Left hindlimb (tissue), 1 donor: Measurements from ENCODE around the gene CDIPT.
"Not testable (repeated sequence)": the region's sequence is repeated elsewhere in the genome, so short reads cannot be mapped to it uniquely, and the experiment has no call there.

ENCODE experiments used
- DNase-seq: peaks from one replicate; pipeline ENCODE4 v3.0.0-alpha.2; 2018

The CDIPT gene, protein sequence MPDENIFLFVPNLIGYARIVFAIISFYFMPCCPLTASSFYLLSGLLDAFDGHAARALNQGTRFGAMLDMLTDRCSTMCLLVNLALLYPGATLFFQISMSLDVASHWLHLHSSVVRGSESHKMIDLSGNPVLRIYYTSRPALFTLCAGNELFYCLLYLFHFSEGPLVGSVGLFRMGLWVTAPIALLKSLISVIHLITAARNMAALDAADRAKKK

GRCh38 chr16:29862884-29863668 lies at the start of gene CDIPT:
CDIPT (minus strand) TSS chr16:29863226; CDS start chr16:29862857, 369 bp downstream.
- peak; percentile 94 for DNase-seq

- DNase-seq: no peak
Observed at GRCh38 chr16:29912087-29912486, 49.1 kb upstream of the CDIPT start.

GRCh38 chr16:29911676-29912010 lies 48.6 kb upstream of the CDIPT start:
- no peak for DNase-seq

DNA sequence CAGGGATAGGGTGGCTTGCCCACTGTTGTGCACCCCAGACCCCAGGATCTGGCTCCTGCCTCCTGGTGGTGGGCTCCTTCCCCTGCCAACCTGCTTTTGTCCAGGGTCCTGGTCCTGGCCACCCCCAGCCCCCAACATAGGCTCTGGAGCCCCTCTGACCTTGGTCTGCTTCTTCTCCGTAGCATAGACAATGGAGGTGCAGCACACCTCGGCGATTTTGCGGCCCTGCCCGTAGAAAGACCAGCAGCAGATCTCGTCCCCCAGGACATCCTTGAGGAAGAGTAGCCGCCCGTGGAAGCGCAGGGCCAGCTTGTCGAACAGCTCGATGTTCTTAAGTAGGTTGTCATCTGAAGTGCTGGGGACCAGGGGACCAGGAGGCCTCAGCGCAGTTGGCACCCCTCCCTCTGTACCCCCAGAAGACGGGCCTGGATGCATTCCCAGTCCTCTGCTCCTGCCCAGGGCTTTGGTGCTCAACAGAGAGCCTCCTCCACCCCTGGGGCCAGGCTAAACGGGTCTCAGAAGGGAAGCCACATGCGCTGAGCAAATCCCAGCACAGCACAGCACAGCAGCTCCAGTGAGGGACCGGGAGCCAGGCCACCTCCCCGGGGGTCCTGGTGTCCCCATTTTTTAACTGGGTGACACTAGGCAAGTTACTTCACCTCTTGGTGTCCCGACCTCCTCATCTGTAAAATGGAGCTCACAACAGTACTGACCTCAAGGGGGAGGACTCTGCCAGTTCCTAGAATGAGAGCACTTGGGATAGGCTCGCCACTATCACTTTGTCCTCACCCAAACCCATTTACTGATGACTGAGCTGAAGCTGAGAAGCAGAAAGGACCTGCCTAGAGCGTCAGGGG lies 48.0 kb upstream of the CDIPT start:
- no peak for DNase-seq

DNA sequence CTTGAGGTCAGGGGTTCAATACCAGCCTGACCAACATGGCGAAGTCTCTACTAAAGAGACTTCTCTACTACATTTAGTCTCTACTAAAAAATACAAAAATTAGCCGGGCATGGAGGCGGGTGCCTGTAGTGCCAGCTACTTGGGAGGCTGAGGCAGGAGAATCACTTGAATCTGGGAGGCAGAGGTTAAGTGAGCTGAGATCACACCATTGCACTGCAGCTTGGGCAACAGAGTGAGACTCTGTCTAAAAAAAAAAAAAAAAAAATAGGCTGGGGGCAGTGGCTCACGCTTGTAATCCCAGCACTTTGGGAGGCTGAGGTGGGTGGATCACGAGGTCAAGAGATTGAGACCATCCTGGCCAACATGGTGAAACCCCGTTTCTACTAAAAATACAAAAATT lies 46.8 kb upstream of the CDIPT start:
- not testable (repeated sequence) for DNase-seq

- DNase-seq: no peak
Observed at GRCh38 chr16:29909391-29909790, 46.4 kb upstream of the CDIPT start.

GRCh38 chr16:29908719-29909220 lies 45.7 kb upstream of the CDIPT start:
- DNase-seq: no peak

DNA sequence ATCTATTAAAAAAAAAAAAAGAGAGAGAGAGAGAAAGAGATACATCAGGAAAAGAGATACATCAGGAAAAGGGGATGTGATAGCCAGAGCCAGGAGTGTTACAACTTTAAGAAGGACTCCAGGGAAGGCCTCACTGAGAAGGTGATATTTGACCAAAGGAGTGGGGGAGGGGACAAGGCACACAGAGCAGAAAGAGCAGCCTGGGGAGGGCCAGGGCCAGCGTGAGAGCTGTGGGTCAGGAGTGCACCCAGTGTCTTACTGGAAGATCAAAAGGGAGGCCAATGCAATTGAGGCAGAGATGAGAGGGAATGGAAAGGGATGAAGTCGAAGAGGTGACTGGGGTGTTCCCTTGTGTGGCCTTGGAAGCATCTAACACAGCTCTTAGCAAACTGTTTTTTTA lies 44.9 kb upstream of the CDIPT start:
- no peak for DNase-seq

GRCh38 chr16:29906520-29907244 lies 43.7 kb upstream of the CDIPT start:
- DNase-seq: no peak

DNA sequence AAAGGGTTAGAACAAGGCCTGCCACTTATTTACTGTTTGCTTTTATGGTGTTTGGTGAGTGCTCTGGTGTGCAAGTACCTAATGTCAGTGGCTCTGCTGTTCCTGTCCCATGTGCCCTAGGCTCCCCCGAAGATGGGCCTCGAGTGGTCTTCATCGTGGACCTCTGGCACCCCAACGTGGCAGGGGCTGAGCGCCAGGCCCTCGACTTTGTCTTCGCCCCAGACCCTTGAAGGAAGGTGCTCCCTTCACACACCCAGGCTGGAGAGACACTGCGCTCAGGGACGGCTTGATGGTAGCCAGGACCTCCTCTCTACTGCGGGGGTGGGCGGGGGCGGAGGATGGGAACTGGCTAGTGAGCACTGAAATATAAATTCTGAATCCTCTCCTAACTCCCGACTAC lies 42.6 kb upstream of the CDIPT start:
- DNase-seq: no peak

DNA sequence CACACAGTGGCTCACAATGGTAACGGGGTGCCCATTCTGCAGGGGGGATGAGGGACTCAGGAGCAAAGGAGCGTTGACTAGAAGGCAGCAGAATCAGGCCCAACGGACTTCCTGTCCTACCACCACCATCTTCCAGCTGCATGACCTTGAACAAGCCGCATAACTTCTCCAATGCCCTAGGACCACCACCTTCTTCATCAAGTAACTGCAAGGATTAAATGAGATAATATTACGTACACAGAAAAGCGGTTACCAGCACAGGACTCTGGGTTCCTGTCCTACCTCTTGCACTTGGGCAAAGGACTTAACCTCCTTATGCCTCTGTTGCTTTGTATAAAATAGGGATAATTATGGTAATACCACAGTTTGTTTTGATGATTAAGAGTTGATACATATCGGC lies 41.9 kb upstream of the CDIPT start:
- DNase-seq: no peak

DNA sequence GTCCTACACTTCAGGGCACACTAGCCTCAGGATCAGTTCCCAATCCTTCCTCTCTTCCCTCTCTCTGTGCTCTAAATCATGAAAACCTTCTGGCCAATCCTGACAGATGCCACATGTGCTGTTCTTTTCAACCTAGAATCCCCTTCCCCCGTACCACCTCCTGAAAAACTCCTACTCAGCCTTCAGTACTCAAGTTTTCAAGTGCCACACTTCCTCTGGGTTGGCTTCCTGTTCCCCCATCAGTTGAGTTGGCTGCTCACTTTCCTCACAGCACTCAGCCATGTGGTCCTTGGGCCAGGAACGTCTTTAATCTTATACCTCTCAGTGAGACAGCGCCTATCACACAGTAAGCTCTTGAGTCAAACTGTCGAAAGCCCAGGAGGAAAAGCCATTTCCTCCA lies 40.6 kb upstream of the CDIPT start:
- DNase-seq: no peak

DNA sequence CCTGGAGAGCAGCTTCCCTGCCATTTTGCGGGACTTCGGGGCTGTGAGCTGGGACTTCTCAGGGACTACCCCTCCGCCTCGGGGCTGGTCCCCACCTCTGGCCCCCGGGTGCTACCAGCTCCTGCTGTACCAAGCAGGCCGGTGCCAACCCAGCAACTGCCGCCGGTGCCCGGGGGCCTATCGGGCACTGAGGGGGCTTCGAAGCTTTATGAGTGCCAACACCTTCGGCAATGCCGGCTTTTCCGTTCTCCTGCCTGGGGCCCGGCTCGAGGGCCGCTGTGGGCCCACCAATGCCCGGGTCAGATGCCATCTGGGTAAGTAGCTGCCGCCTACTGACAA lies 38.5 kb upstream of the CDIPT start:
- DNase-seq: no peak

DNA sequence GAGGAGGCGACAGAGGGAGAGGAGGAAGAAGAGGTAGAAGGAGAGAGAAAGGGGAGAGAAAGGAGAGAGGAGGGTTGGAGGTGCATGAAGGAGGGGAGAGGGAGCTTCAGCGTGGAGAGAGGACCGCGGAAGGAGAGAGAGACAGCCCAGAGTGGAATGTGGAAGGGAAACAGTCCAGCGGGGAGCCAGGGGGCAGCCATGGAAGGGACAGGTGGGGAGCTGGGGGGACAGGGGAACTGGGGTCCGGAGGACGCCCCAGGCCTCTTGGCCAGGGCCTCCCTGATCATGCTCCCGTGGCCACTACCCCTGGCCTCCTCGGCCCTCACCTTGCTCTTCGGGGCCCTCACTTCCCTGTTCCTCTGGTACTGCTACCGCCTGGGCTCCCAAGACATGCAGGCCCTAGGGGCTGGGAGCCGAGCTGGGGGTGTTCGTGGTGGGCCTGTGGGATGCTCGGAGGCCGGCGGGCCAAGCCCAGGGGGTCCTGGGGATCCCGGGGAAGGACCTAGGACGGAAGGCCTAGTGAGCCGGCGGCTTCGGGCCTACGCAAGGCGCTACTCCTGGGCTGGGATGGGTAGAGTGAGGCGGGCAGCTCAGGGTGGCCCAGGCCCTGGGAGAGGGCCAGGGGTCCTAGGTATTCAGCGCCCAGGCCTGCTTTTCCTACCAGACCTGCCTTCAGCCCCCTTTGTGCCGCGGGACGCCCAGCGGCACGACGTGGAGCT lies 38.0 kb upstream of the CDIPT start:
- DNase-seq: no peak

- peak; percentile 77 for DNase-seq
Observed at GRCh38 chr16:29900102-29900887, 37.3 kb upstream of the CDIPT start, which contains the start of gene ASPHD1. ASPHD1 (plus strand) TSS chr16:29900488; CDS start chr16:29900972, 484 bp downstream.

DNA sequence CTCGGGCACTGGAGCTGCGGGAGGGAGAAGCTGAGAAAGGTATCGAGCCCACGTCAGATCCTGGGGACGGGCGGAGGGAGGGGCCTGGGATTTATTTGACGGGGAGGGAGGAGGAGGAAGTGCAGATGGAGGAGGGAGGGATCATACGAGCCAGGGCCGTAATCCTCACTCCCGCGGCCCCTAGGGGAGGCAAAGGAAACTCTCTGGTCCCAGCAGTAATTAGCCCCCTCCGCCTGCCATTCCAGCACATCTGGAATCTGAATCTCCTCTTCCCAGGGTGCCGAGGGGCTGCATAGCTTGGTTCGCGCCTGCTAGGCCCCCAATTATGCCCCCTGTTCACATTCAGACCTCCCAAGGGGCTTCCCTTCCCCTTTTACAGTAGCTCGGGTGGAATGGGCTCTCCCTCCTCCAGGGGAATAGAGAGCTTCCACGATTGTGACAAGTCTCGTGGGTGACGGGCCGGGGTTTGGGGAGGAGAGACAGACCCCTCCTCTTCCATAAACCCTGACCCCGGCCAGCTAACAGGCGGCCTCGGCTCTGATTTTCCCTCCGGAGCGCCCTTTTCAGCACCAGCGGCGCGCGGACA lies 36.6 kb upstream of the CDIPT start, which contains the start of gene SEZ6L2:
Gene SEZ6L2 (minus strand): TSS at position 35 of the 586 bp plus-strand sequence. CDS start 531 bp downstream, outside the sequence.
- DNase-seq: peak; percentile 41

- DNase-seq: no peak
Observed at GRCh38 chr16:29898804-29899515, 35.9 kb upstream of the CDIPT start.

GRCh38 chr16:29898135-29898803 lies 35.2 kb upstream of the CDIPT start:
- no peak for DNase-seq

DNA sequence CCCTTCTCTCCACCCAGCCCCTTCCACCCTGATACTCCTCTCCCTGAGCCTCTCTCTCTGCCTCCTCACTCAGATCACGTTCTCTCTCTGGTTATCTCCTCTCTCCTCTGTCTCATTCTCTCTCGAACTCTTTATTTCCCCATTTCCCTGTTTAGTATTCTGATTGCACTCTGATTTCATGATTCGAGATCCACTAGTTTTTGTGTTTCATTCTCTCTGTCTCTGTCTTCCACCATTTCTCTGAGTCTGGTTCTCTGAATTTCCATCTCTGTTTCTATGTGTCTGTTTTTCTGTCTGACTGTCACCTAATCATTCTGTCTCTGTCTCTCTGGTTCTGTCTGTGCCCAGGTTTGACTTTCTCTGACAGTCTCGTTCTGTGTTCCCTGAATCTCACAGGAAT lies 34.3 kb upstream of the CDIPT start:
- DNase-seq: no peak
